HG03045 (cell line): Measurements from ENCODE around the gene RPH3AL.
"Not testable (repeated sequence)": the region's sequence is repeated elsewhere in the genome, so short reads cannot be mapped to it uniquely, and the experiment has no call there.

ENCODE experiments used
- ATAC-seq: cut with Tn5 transposase; IDR thresholded peaks from one replicate; pipeline ENCODE4 v1.9.1; 2021; ENCODE audit warnings: mild to moderate bottlenecking, moderate library complexity; ENCODE audit not compliant: unreplicated experiment

The RPH3AL gene

DNA sequence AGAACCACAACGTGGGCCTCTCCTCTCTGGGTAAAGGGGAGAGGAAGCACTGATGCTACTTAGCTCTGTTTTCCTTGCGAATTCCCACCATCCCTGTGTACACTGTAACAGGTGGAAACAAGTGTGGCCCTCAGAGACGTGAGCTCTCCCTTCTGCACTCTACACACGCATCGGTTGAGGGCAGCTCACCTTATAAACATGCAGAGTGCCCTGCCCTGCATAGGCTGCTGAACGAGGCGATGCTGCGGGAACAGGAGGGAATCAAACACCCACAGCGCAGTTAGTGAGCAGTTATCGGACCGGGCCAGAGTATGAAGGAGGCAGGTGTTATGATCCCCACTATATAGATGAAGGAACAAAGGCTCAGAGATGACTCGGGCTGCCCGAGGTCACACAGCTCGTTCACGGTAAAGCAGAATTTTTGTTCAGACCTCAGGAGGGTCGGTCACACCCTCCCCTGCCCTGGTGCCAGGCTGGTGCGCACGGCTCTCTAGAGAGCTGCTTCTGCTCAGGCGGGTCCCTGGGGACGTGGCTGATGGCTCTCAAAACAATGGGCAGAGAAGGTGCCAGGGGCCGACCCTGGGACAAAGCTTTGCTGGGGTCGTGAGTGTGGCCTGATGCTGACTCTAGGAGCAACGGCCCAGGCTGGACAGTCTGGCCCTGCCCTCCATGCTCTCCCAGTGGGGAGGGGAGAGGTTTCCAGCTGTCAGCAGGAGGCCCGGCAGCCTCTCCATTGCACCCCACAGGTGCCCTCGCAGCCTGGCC, 68.5 kb downstream of the RPH3AL start:
- ATAC-seq, result no peak

DNA sequence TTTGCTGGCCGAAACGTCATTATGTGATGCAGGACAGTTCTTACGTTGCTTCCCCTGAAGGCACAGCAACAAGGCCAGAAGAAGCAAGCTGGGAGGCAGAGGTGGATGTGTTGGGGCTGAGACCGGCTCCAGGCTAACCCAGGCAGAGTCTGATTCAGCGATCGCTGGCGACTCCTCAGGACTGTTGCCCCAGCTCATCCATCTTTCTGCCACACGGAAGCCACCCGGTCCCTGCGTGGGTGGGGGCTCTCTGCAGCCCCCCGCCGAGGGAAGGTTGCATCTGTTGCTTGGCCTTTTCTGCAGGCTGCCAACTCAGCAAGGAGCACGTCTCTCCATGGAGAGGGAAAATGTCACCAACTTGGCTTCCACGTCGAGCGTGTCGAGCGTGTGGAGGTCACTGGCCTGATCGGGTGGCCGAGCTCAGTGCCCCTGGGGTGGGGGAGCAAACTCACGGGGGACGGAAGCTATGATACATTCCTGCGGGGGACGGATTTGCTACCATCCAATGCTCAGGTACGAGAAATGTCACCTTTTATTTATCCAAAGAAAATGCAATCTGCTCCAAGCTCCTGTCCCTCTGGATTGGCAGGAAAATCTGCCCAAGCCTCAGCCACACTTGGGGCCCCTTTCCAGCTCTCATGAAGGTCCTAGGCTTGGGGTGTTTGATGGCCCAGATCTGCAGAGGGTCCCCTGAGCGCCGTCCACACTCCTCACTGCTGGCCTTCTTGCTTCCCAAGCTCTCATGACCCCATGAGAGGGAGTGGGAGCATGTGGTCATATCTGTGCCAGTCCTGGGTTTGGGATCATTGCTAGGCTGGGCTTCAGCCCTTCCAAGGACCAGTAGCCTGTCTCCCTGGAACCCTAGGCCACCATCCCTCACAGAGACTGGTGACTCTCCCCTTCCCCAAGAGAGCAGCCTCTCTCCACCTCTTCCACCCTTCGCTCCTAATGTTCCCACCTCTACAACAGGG, 69.4 kb downstream of the RPH3AL start:
- ATAC-seq, result no peak

DNA sequence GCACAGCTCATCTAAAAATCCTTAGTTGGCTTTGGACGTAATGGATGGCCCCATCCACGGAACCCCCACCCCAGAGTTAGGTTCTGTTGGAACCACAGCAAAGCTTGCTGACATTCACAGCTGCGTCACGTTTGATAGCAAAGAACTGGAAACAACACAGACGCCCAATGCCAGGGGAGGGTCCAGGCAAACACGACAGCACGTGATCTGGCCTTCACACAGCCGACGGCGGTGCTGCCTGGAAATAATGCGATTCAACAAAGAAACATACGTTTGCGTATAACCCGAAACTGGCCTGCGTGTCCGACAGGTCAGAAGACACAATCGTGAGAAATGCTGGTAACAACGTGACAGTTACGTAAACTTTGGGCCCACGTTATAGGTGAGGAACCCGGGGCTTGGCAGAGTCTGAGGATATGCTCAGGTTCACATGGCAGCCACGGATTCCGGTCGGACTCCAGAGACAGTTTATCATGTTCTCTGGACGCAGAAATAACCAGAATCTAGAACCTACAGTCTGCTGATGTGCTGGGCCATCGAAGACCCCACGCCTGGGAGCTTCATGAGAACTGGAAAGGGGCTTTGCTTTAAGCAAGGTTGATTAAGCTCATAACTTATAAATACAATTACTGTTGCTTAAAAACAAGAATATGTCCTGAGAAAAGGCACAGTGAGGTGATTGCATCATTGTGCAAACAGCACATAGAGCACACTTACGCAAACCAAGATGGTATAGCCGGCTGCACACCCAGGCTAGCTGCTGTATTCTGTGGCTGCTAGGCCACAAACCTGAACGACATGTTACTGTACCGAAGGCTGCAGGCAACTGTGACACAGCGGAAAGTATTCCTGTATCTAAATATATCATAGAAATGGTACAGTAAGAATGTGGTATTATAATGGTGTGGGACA, 70.4 kb downstream of the RPH3AL start:
- no peak for ATAC-seq

DNA sequence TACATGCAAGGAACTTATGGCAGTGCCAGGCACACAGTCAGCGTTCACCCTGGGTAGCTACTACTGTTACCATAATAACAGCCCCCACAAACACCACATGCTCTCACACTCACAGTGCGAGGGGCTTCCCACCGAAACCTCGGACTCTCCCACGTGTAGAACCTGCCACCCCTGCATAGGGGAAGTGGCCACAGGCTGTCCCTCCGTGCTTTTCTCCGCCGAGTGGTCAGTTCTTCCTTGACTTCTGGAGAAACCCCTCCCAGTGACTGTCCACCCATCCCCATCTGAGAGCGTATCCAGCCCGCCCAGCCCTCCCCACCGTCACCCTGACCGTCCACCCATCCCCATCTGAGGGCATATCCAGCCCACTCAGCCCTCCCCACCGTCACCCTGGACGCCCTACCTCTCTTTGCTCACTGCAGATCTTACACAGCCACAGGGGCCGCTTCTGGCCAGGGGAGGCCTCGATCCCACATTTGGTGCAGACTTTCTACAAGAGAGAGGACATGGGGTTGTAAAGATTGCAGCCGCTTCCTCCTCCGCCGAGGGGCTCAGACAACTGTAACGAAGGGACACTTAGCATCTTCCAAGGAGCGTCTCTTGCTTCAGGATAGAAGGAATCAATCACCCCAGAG, 71.1 kb downstream of the RPH3AL start:
- no peak for ATAC-seq

DNA sequence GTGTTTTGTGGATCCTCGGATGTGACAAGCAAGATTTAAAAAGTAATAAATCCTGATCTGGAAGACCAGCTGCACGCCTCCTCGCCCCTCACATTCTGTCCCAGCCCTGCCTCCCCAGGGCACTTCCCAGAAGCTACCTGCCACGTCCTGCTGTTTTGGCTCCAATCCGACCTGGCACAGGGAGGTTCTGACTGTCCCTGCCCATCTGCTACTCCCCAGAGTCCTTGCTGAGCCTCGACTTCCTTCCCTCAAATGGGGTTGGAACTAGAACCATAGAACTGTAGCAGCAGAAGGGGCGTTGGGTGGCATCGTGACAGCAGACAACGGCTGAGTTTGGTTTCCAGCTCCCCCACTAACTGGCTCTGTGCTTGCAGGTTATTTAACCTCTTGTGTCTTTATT, 71.7 kb downstream of the RPH3AL start:
- no peak for ATAC-seq

DNA sequence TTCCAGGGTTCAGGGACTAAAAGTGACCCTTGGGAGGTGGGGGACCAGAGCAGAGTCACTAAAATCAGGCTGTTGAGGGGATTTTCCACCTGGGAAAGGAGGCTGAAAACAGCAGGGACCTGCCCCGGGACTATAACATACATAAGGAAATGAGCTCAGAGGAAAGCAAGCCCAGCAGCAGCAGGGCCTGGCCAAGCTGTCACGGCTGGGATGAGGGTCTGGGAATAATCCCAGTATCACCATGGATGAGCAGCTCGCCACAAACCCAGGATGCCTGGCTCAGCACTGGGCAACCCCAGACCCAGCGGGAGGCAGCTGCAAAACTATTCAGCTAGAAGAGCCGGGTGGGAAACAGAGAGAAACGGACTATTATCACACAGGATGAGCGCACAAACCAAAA, 72.4 kb downstream of the RPH3AL start:
- ATAC-seq, result no peak

DNA sequence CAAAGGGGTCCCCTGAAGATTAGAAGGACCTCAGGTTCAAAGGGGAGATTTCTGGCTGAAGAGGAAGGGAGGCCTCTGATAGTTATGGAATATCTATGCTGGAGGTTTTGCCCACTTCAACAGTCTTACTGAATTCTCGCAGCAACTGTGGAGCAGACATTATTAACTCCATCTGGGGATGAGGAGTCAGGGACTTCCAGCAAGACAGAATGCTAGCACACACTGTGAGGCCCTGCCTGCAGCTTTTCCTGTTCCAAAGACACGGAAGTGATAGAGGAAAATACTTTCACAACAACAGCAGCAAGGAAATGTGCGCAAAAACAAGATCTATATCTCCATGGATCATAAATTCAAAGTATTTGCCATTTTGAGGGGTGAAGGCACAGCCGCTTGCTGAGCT, 72.8 kb downstream of the RPH3AL start:
- no peak for ATAC-seq

DNA sequence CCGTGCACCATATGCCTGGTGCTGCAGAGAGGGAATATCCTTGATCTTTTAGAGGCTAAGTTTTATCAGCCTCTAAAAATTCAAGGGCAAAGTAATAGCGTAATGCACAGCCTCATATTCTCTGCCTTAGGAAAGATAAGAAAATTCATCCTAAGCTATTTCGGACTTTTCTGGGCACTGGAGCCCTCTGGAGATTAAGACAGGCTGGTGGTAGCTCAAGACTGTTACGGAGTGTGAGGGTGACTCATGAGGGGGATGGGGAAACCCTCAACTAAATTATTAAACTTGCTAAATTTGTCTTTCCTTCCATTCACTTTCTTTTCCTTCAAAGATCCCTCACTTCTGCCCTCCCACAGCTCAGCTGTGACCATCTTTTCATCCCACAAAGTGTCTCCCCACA, 73.3 kb downstream of the RPH3AL start:
- ATAC-seq, result no peak

DNA sequence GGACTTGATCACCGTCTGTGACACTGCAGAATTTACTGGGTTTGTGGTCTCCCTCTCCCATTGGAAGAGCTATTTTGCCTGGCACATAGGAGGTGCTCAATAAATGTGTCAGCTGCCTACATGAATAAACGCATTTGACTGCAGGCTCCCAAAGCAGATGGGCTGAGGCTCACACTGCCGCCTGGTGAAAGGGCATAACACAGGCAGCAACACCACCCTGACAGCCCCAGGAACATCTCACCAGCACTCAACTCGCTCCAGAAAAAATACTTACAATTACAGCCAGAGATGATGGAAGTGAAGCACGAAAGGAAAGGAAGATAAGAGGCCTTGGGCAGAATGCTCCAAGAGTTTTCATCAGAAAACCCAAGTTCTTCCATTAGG, 73.9 kb downstream of the RPH3AL start:
- no peak for ATAC-seq

DNA sequence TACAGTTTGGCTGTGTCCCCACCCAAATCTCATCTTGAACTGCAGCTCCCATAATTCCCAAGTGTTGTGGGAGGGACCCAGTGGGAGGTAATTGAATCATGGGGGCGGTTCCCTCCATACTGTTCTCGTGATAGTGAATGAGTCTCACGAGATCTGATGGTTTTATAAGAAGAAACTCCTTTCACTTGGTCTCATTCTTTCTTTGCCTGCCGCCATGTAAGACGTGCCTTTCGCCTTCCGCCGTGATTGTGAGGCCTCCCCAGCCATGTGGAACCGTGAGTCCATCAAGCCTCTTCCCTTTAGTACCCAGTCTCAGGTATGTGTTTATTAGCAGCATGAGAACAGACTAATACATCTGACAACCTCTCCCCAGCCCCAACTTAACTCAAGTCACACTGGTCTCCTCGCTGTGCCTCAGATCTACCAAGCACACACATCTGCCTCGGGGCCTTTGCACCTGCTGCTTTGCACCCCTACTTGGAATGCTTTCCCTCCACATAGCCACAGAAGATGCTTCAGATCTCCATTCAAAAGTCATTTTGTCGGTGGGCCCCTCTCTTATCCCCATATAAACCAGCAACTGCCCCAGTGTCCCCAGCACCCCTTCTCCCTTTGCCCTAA, 74.4 kb downstream of the RPH3AL start:
- ATAC-seq, result no peak

DNA sequence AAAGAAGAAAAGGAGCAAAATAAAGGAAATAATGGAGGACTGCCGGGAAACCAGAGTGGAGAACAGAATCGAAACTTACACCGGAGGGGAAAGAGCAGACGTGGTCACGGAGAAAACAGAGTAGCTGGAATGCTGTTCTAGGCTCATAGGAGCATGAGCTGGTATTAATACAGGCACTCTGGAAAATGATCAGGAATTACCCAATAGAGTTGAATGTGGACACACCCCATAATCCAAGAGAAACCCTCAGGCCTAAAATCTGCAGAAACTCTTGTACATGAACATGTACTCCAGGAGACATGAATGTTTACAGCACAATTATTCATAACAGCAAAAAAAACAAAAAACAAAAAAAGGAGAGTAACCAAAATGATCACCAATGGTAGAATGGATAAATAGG, 77.7 kb downstream of the RPH3AL start:
- ATAC-seq, result no peak

DNA sequence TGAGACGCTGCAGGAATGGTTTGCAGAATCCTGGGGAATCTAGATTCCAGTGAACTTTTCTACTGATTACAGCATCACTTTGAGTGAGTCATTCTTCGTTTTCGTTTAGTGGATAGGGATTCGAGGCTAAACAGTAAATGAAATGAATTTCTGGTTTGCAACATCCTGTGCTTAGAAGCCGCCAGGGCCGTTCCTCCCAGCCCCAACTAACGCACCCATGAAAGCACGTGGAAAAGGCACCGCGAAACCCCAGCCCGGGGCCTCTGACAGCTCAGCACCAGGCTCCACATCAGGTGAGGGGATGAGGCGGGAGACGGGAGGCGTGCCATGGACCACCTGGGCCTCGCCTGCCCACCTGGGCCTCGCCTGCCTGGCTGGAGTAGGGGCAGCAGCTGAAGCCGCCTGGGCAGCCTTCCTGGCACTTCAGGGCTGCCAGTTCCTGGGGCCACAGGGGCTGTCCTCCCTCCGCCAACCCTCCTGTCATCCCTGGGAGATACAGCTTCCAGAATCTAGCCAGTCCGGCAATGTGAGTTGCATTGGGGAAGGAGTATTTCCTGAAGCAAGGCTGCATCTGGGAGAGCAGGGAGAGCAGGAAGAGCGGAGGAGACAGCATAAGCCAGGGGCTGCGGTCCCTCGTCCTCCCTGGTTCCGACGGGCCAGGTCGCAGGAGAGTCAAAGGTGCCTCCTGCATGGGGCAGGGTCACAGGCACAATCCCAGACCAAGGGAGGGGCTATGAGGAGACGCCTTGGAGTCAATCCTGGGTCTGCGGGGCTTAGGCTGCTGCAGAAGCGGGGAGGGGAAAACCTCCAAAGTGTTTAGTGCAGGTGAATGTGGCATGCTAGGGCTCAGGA, 78.4 kb downstream of the RPH3AL start:
- ATAC-seq, result no peak

DNA sequence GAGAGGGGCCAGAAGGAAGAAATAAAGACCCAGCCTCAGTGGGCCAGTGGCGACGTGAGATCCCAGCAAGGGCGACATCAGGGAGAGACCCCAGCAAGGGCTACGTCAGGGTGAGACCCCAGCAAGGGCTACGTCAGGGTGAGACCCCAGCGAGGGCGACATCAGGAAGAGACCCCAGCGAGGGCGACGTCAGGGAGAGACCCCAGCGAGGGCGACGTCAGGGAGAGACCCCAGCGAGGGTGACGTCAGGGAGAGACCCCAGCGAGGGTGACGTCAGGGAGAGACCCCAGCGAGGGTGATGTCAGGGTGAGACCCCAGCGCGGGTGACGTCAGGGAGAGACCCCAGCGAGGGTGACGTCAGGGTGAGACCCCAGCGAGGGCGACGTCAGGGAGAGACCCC, 79.8 kb downstream of the RPH3AL start:
- not testable (repeated sequence) for ATAC-seq

DNA sequence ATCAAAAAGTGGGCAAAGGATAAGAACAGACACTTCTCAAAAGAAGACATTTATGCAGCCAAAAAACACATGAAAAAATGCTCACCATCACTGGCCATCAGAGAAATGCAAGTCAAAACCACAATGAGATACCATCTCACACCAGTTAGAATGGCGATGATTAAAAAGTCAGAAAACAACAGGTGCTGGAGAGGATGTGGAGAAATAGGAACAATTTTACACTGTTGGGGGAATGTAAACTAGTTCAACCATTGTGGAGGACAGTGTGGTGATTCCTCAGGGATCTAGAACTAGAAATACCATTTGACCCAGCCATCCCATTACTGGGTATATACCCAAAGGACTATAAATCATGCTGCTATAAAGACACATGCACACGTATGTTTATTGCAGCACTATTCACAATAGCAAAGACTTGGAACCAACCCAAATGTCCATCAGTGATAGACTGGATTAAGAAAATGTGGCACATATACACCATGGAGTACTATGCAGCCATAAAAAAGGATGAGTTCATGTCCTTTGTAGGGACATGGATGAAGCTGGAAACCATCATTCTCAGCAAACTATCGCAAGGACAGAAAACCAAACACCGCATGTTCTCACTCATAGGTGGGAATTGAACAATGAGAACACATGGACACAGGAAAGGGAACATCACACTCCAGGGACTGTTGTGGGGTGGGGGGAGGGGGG, 80.5 kb downstream of the RPH3AL start:
- ATAC-seq, result not testable (repeated sequence)

DNA sequence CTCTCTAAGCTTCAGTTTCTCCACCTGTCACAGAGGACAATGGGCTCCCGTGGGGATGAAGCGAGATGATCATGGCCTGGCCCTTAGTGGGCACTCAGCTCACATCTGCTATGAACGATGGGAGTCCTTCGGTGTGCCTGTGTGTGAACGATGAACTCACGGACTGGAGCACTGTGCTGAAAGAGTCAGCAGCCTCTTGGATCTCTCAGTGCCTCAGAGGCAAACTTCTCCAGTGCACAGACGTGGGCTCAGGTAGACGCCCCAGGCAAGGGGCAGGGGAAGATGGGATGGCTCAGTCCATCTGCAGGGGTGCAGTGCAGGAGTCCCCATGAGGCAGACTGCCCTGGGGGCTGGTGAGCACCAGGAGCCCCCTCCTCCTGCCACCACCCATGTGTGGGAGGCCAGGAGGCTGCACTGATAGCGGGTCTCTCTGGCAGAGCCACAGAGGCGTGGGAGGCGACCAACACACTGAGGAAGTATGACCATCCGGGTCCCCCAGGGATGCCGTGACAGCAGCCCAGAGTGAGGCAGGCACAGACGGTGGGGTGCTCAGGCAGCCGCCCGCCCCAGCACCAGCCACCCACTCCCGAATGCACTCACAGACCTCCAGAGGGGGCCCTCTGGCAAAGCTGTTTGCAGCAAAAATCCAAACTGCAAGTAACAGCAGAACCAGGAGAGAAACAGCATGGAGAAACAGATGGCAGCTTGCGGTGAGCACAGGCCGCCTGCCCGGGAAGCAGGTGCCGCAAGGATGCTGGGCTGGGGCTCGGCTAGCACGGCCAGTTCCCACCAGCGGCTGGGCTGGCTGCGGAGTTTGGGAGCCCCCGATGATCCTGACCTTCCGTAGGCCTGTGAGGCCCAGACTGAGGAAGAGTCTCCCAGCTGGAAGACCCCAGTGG, 82.7 kb downstream of the RPH3AL start:
- no peak for ATAC-seq

DNA sequence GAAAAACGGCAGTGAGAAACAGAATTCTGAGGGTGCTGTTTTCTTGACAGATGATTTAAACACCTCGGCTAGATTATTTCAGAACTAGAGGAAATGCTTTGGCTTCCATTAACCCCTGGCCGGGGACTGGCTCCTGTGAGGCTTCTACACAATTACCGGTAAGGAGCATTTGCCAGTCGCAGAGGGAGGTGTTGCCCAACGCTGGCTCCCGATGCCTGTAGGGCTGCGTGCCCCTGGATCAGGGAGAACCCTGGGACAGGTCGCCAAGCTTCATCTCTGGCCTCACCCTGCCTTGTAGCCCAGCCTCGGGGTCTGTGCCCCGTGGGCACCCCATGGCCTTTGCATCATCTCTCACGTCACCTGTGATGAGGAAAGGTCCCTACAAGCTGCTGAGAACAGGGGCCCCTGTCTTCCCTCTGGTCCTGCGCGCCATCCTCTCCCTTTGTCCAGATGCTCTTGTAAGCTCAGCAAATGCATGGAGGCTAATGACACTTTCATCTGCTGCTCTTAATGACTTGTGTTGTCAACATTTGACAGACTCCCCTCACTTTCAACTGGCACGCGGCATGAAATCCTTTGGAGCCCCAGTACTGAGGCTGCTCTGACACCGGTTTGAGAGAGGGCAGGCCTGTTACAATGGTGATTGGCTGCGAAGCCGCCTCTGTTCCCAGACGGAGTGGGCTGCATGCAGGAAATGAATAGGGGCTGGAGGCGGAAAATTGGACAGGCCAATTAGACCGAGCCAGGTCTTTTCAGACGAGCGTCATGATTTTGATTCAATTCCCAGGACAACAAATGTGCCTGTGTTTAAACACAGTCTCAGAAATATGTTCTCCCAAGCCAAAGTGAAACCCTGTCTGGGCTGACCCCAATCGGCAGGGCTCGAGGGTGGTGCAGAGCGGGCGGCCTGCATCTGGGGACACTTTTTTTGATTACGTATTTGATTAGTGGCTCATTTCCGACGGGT, 85.6 kb downstream of the RPH3AL start:
- no peak for ATAC-seq
